HL-60/S4 treated with phorbol 12-myristate 13-acetate at 8.2 ng/mL for 4 days and 3 days (cell line): ENCODE results near the gene DLD.
"Not testable (repeated sequence)": the region's sequence is repeated elsewhere in the genome, so short reads cannot be mapped to it uniquely, and the experiment has no call there.

Source experiments
- in situ Hi-C: fragments of 300-500 bp; cut with MboI; formaldehyde crosslinking; loops from 2 replicates; pipeline ENCODE4 v1.15.0; 2022; ENCODE audit warnings: low sequenced_read_pairs

Gene DLD

DNA sequence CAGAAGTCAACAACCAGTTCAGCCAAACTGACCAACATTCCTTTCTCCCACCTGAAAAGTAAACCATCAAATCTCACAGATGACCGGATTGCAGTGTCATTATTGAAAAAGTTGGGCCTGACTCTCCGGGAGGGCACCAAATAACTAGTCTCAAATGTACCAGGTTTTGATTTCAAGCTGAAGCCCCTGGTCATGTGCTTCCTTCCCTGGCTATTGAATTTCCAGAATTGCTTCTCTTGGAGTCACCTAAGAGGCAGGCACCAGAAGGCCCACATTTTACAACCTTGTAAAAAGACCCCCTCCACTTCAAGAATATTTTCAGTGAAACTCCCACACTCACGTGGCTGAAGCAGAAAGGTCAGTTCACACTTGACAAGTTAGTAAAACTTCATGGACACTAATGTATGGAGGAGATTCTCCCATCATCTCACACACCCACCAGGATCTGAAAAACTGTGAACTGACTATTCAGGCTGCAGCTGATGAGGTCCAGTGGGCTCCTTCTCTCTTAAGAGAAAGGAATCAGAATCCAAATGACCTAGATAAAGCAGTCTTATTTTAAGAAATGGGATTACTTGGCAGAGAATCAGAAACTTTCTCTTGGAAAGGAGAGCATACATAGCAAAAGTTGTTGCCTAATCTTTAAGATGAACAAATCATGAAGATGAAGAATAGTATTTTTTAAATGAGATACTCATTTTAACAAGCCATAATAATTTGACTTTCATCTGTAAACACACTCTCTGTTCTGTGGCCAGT is 53.6 kb downstream of the DLD start:
- in situ Hi-C loops, result no loop called here

DNA sequence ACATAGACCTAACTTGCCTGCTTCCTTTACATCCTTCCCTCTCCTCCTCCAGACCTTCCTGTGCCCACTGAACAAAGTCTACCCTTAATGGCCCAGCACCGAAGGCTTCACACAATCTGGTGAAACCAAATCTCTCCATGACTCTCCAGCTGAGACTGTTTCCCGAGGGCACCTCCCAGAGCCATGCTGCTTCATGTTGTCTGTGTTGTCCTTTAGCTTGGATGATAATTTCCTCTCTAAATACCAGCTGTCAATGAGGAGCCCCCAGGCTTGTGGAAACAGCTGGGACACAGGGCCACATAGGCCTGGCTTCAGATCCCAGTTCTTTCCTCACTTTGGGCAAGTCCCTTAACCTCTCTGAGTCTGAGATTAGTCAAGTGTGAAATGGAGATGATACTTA is 54.3 kb downstream of the DLD start:
- in situ Hi-C loops, result no loop called here

DNA sequence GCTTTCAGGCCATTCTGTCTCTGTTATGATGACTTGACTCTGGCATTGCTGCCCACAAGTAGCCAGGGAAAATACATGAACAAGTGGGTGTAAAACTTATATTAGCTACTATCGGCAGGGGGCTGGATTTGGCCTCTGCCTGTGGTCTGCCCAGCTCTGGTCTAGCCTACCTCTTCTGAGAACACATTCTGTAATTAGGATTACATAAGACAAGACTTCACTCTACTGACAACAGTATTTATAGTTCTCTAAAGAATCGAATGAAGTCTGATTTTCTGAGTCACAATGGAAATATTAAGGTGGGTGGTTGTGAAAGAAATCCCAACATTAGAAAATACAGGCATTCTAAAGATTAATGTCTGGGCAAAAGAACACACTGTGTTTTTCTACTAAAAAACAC is 55.5 kb downstream of the DLD start:
- in situ Hi-C loops, result no loop called here

DNA sequence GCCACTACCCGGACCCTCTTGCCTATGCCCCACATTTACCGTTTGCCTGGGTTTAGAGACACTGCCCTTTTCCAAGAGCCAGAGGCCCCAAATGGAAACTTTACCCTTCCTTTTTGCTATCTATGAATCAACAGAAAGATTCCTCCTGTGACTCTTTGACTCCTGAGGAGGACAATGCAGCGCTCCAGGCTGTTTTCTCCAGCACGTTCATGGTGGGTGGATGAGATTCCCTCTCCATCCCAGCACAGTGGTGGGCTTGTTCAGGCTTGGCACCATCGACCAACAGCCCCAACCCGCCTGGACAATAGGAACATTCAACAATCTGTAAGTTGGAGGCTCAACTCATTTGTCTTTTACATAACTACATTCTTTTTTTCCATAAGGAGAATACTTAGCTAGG is 55.9 kb downstream of the DLD start:
- in situ Hi-C loops, result no loop called here

DNA sequence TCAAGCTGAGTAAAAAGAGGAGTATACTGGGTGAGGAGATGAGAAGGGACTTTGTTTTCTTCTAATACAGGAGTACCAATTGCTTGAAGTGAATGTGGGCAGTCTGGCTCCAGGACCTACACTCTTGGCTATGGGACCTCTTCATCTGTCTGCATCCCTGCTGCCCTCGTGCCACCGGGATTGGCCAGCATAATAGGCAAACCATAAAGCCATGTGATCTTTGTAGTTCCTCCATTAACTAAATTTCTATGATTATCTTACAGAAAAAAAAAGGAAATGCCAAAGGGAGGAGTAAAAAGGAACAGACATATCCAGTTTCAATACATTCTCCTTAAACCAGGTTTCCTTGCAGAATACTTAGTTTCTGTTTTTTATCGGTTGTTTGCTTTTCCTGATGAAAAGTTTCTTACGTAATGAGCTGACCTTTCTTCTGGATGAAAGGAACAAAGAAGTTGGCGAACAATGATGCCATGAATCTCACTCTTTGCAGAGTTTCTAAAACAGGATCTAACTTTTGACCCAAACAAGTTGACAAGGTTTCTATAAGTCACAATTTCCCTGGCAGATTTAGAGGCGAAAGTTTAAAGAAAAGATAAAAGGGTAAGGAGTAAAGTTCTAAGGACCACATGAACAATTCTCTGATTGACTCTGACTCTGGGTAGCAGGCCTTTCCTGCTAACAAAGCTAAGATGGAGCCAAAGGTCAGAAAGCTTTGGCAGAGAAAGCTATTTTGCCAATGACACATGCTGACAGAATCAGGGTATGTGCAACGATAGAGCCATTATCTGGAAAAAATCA is 57.9 kb downstream of the DLD start:
- in situ Hi-C loops, result no loop called here

DNA sequence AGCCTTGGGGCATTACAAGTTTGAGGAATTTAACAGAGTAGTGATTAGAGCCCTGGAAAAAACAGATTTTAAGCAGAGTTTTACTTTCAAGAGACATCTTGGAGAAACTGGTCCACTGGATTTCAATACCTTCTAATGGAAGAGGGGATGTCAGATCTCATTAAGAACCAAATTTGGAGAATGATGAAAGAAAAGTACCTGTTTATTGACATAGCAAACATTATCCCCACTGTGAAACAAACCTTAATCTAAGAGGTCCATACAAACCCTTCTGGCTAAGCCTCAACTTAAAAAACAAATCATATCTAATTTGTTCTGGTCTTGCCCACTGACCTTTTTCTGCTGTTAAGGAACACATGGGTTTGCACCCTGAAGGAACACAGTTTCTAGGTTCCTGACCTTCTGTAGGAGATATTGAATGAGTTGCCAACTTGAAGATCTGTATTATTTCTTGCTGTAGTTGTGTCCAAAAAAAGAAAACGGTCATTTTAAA is 58.5 kb downstream of the DLD start:
- in situ Hi-C loops, result no loop called here

DNA sequence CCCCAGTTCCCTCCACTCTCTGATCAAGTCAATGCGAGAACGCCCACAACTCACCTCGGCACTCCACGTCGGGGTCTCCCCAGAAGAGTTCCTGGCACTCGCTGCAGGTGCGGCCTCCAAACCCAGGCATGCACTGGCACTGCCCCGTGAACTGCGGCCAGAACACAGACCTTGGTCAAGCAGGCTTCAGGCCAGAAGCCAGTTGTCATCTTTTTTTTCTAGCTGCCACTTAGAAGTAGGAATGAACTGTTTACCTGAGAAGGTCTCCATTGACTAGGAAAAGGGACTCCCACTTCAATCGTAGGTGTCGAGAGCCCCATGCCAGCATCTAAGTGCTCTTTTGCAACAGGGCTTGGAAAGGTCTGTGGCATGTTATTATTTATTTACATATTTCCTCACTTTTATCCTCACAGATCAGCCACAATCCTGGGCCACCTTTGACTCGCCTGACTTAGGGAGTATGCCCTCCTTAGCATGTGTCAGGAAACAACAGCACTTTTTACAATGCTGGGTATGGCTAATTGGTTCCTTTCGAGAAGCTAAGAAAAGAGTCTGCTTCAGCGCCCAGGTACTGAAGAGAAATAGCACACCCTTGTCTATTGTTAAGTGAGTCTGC is 60.3 kb downstream of the DLD start:
- in situ Hi-C loops, result no loop called here

DNA sequence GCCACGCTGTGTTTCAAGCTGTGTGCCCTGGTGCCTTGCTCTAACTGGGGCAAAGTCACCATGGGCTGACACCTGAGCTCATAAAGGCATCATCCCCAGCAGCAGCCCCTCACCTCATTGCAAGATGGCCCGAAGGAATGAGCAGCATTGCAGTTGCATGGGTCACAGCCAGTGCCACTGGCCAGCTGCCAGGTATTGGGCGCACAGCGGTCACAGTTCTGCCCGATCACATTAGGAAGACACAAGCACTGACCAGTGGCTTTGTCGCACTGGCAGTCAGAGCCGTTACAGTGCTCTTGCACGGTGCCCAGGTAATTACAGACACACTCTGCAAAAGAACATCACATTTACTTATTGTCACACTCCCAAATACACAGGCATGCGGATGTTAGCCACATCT is 60.9 kb downstream of the DLD start:
- in situ Hi-C loops, result no loop called here

DNA sequence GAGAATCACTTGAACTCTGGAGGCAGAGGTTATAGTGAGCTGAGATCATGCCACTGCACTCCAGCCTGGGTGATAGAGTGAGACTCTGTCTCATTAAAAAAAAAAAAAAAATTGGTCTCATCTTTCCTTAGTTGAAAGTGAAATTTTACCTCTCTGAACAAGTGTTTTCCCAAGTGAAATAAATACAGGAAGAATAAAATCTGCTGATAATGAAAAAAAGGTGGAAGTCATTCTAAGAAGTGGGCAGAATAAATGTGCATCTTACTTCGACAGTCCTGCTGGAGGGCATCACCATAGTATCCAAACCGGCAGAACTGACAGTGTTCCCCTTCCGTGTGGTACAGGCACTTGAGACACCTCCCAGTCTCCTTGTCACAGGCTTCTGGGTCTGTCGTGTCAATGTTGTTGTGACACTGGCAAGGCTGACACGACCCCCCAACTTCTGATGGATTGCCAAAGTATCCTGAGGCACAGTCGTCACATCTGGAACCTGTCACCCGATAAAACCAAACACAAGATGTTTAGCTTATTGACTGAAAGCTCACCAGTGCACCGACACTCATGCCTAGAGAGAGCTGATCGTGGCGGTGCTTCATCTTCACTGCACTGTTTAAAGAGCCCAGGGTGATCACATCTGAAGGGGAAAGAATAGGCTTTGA is 62.4 kb downstream of the DLD start:
- in situ Hi-C loops, result no loop called here

DNA sequence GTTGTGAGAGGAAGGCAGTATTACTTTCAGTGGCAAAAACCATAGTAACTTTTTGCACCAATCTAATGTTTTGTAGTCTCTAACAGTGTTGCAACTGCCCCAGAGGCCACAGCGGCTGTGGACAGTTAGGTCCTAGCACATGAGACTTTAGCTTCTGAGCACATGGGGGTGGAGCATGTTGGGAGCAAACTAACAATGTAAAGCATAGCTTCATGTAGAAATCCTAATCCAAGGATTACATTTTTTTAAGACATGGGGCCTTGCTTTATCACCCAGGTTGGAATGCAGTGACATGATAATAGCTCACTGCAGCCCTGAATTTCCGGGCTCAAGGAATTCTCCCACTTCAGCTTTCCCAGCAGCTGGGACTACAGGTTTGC is 62.9 kb downstream of the DLD start:
- in situ Hi-C loops, result no loop called here

DNA sequence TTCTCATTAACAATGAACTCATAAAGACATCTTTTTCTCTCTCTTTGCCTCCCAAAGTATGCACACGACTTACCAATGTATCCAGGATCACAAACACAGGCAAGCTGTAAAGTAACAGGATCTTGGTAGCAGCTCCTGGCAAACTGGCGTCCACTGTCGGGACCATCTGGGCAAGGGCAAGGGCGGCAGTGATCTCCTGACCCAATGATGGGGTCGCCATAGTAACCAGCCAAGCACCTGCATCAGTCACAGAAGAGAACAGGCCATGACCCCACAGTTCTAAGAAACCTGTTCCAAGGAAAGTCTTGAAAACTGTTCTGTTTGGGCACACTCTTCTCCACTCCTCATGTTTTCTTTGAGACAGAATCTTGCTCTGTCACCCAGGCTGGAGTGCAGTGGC is 64.4 kb downstream of the DLD start:
- in situ Hi-C loops, result no loop called here

DNA sequence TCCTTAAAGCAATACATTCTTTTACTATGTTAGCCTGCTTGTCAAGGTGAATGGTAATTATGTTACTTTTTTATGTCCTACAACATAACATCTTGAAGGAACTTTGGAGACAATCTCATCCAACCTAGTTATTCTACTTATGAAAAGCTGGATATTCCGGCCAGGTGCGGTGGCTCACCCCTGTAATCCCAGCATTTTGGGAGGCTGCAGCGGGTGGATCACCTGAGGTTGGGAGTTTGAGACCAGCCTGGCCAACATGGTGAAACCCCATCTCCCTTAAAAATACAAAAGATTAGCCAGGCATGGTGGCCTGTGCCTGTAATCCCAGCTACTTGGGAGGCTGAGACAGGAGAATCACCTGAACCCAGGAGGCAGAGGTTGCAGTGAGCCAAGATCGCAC is 66.0 kb downstream of the DLD start:
- in situ Hi-C loops, result not testable (repeated sequence)

DNA sequence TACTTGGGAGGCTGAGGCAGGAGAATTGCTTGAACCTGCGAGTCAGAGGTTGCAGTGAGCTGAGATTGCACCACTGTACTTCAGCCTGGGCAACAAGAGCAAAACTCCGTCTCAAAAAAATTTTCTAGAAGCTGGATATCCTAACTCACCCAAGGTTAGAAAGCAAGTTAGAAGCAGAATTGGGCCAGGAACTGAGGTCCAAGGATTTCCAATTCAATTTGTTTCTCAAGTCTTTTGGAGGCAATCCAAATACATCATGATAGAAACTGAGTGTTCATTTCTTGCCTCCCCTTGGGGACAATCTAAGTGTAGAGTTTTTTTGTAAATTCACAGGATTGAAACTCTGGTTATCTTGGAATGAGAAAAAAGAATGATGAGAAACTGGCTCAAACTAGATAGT is 66.5 kb downstream of the DLD start:
- in situ Hi-C loops, result no loop called here

DNA sequence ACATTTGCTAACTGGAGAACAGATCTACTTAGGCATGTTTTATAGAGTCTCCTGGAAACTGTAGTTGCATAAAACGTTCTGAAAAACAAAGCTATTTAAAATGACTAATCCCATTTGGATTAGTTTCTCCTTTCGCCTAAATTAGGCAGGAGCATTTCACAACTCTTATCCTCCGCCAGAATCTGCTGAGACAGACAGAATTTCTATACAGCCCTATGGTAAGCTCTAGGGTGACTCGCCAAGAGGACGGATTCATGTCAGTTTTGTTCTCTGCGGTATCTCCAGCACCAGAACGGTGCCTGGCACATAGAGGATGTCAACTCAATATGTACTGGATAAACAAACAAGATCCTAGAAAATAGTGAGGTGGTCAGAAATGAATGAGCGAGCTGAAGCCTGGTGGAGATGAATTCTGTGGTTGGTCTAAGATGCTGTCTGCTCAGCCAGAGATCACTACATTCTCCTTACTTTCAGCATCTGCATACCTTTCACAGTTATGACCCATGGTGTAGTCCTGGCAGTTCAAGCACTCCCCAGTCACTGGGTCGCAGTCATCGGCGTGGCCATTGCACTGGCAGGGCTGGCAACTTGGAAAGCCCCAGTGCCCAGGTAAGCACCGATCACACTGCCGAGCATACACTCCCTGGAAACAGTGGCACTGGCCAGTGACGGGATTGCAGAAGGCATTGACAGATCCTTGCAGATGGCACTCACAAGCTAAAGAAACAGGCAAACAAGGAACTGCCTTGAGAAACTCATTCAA is 68.0 kb downstream of the DLD start:
- in situ Hi-C loops, result no loop called here

DNA sequence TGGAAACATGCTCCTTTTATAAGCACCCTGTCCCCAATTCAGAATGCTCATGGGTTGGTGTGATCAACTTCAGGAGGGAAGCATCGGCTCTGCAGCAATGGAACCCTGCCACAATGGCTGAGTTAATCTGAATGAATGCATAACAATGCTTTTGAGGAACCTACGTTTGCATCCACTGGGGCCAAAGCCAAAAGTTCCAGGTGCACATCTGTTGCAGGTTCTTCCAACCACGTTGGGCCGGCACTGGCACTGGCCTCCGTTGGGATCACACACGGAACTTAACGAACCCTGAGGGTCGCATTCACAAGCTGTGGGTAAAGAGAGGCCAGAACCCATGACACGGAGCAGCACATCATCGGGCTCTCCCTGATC is 68.5 kb downstream of the DLD start:
- in situ Hi-C loops, result no loop called here

DNA sequence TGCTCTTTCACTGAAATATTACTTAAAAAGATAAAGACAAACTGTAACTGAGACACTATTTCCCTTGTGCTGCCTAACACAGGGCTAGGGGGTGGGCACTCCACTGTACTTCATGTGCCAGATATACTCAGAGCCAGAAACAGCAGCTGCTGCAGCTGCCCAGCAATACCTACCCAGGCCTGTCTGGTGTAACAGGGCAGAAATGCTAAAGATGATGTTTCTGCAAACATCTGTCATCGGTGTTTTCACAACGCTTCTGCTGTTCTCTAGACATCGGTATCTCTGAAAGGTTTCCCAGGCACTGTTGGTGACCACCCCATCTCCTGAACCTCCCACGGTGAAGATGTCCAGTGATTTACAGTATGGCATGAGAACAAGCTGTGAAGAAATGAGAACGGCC is 69.3 kb downstream of the DLD start:
- in situ Hi-C loops, result no loop called here

DNA sequence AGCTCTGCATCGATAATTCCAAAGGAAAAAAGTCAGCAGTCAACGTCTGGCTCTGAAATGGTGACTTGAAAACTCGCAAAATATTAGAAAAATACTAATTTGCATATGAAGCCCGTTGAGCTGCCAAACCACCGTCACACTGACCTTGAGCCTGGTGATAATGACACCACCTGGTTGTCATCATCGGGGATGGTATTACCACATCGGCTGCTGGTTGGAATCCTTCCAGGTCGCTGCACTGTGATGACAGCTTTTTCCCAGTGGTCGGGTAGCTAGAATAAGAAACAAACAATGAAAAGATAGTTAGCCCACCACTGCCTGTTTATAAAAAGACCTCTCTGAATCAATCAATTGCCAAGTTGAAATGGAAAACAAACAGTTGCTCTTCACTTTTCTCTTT is 70.4 kb downstream of the DLD start:
- in situ Hi-C loops, result no loop called here

DNA sequence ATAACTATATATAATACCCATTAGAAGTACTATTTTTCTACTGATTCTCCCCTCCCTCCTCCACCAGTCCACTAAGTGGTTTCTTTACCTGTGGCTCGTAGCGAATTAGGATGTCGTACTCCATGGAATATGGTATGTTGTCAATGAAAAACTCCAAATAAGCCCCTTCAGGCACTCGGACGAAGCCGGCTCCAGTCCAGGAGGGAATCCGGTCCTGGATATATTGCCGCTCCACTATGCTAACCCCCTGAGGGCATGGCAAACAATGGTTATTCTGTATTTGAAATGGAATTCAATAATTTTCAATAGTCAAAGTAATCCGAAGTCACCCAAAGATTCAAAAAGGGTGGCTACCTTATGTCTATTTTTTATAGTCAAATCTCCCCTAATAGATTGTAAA is 71.8 kb downstream of the DLD start:
- in situ Hi-C loops, result no loop called here

DNA sequence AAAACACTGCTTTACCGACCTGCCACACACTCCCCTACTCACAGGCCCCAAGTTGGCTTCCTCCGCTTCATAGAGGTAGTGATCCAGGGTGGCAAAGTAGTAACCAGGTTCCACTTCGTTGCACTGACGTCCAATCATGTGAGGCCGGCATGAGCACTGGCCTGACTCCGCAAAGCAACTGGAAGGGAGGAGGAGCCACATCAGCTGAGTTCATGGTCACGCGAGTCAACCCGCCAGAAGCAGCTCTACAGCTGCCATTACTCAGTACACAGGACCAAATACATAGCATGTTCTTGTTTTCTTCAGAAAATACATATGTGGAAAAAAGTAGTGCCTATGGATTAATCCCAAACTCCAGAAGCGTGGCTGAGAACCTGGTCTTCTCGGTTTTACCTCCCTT is 73.5 kb downstream of the DLD start:
- in situ Hi-C loops, result no loop called here

DNA sequence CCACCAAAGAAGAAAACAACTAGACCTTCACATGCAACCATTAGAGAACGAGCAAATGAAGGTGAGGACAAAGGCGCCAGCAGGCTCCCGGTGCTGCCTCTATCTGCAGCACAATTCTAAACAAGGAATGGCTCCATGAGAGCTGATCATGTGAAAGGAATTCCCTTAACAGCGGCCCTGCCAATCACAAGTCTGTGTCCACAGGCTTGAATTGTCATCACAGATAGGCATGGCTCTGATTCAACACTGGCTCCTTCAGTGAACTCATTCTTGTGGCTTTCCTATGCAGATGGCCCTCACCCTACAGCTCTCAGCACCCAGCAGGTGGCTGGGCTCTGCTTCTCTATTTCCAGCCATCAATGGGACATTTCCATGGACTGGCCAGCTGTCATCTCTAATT is 75.7 kb downstream of the DLD start:
- in situ Hi-C loops, result no loop called here

DNA sequence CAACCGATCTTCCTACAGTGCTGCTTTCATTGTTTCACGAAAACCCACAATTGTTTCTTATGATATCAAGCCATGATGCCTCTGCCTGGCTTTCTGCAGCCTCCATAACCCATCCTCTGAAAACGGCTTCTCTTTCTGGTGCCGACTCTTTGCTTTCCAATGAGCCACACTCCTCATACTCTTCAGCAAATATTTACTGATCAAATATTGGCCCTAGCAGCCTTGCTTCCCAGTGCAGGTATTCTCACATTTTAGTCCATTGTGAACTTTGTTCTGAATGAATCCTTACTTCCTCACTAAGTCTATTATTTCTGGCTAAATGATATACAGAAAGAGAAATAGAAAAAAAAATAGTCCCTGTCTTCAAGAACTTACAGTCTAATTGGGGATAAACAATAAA is 76.4 kb downstream of the DLD start:
- in situ Hi-C loops, result no loop called here
